A549 (cell line): ENCODE measurements around the gene ATP6V0A1. TPM values are rescaled to one million over a fixed set of nuclear protein-coding genes. Genes with fewer than 3 reads are reported as not detected.

Source experiments
- BCL3 ChIP-seq: fragments of >200 bp; sonication (Bioruptor Twin); formaldehyde crosslinking; IDR thresholded peaks from 3 replicates; pipeline ENCODE4 v1.6.1; 2016
- BHLHE40 ChIP-seq: IDR thresholded peaks from 2 replicates; pipeline ENCODE4 v1.6.1; 2012; ENCODE audit warnings: low read depth, low read length, inconsistent platforms
- CHD4 ChIP-seq: fragments of 200-600 bp; sonication (generic); IDR thresholded peaks from 2 replicates; pipeline ENCODE4 v1.6.1; 2016; ENCODE audit warnings: antibody characterized with exemption, mild to moderate bottlenecking, borderline replicate concordance
- FOXS1 ChIP-seq: fragments of 250-450 bp; sonication (Bioruptor Pico); IDR thresholded peaks from 2 replicates; pipeline ENCODE4 v1.5.0; 2020; ENCODE audit warnings: mild to moderate bottlenecking, moderate library complexity
- GATA3 ChIP-seq: IDR thresholded peaks from 2 replicates; pipeline ENCODE4 v1.6.1; 2012; ENCODE audit warnings: borderline replicate concordance
- HDAC2 ChIP-seq: fragments of 200-600 bp; sonication (generic); IDR thresholded peaks from 2 replicates; pipeline ENCODE4 v1.6.1; 2016
- HMGXB4 ChIP-seq: fragments of 250-450 bp; sonication (Bioruptor Pico); IDR thresholded peaks from 2 replicates; pipeline ENCODE4 v1.5.0; 2021; ENCODE audit warnings: mild to moderate bottlenecking, moderate library complexity, borderline replicate concordance
- HOXB13 ChIP-seq: fragments of 250-450 bp; sonication (Bioruptor Pico); IDR thresholded peaks from 2 replicates; pipeline ENCODE4 v1.5.0; 2020; ENCODE audit warnings: low read depth, mild to moderate bottlenecking, moderate library complexity
- HOXB5 ChIP-seq: fragments of 250-450 bp; sonication (Bioruptor Pico); IDR thresholded peaks from 2 replicates; pipeline ENCODE4 v1.5.0; 2020; ENCODE audit warnings: mild to moderate bottlenecking, moderate library complexity
- JUNB ChIP-seq: fragments of >200 bp; sonication (Bioruptor Twin); formaldehyde crosslinking; IDR thresholded peaks from 2 replicates; pipeline ENCODE4 v1.6.1; 2016
- KDM1A ChIP-seq: fragments of 200-600 bp; sonication (generic); IDR thresholded peaks from 2 replicates; pipeline ENCODE4 v1.6.1; 2016; ENCODE audit warnings: low read depth, mild to moderate bottlenecking
- KDM5A ChIP-seq: fragments of 200-600 bp; sonication (generic); IDR thresholded peaks from 2 replicates; pipeline ENCODE4 v1.6.1; 2016; ENCODE audit warnings: antibody characterized with exemption, mild to moderate bottlenecking
- NFE2L2 ChIP-seq: fragments of 150-350 bp; conservative IDR thresholded peaks from 2 replicates; pipeline ENCODE4 v1.6.1; 2014; ENCODE audit warnings: low read length
- NR3C1 ChIP-seq: fragments of >200 bp; sonication (Bioruptor Twin); formaldehyde crosslinking; IDR thresholded peaks from 3 replicates; pipeline ENCODE4 v1.6.1; 2017
- PBX3 ChIP-seq: IDR thresholded peaks from 2 replicates; pipeline ENCODE4 v1.6.1; 2012
- RARB ChIP-seq: fragments of 250-450 bp; sonication (Bioruptor Pico); IDR thresholded peaks from 2 replicates; pipeline ENCODE4 v1.8.0; 2021; ENCODE audit warnings: mild to moderate bottlenecking, moderate library complexity
- RCOR1 ChIP-seq: fragments of 150-350 bp; IDR thresholded peaks from 2 replicates; pipeline ENCODE4 v1.6.1; 2014; ENCODE audit warnings: antibody characterized with exemption, low read length, low read depth
- REST ChIP-seq: fragments of 200-600 bp; sonication (generic); IDR thresholded peaks from 2 replicates; pipeline ENCODE4 v1.6.1; 2016; ENCODE audit warnings: antibody characterized with exemption, mild to moderate bottlenecking, moderate library complexity
- RFX5 ChIP-seq: fragments of 450-650 bp; IDR thresholded peaks from 2 replicates; pipeline ENCODE4 v1.7.1; 2014; ENCODE audit warnings: antibody characterized with exemption, mild to moderate bottlenecking, moderate library complexity
- SREBF2 ChIP-seq: fragments of 450-650 bp; IDR thresholded peaks from 2 replicates; pipeline ENCODE4 v1.6.1; 2014; ENCODE audit warnings: mild to moderate bottlenecking, moderate library complexity
- USF2 ChIP-seq: fragments of 450-650 bp; IDR thresholded peaks from 2 replicates; pipeline ENCODE4 v1.6.1; 2014; ENCODE audit warnings: antibody characterized with exemption
- polyA plus RNA-seq, 4 experiments: library from polyadenylated mRNA; depleted of rRNA in 3 of 4; stranded (reverse); fragments of >200 nt; fragmentation: RNase III in 1 of 4; extraction: RNeasy Plus Mini Kit Qiagen cat#74134 plus additional on column Dnase treatment in 1 of 4; gene quantifications; 2 replicates in 3 of 4; 3 replicates in 1 of 4; pipeline ENCODE4 v1.2.3, GENCODE V29; 2011 to 2017

Gene ATP6V0A1
- polyA plus RNA-seq, 2 of the 4 experiments (the other 2 are of a cell fraction): 27.3 to 33.7 TPM

- TF ChIP-seq PBX3: no peak
- no peak for TF ChIP-seq HDAC2
- no peak for TF ChIP-seq HOXB13
- TF ChIP-seq HOXB5: no peak
- 0 out of 2 replicates have a peak, but pooled peaks have one; percentile 21 for TF ChIP-seq KDM5A
- no peak for TF ChIP-seq JUNB
- no peak for TF ChIP-seq FOXS1 (CRISPR knock-in tag)
- no peak for TF ChIP-seq GATA3
- no peak for TF ChIP-seq KDM1A
- TF ChIP-seq HMGXB4 (CRISPR knock-in tag): no peak
- peak; percentile 87; the same call in 1 of the 3 replicates for TF ChIP-seq BCL3
- no peak for TF ChIP-seq RARB
- no peak for TF ChIP-seq RCOR1
- TF ChIP-seq RFX5: no peak
- TF ChIP-seq USF2: peak; percentile 21; the same call in 1 of the 2 replicates
- TF ChIP-seq BHLHE40: no peak
- no peak for TF ChIP-seq NFE2L2
- no peak for TF ChIP-seq REST
- no peak for TF ChIP-seq CHD4
- TF ChIP-seq NR3C1: no peak
- TF ChIP-seq SREBF2: no peak
- TF ChIP-seq, all 56 proteins: peak for 13
Measured at GRCh38 chr17:42458497-42459255, at the start of gene ATP6V0A1 (continued).
